ENCODE data around the gene DNAJB14.

DNA sequence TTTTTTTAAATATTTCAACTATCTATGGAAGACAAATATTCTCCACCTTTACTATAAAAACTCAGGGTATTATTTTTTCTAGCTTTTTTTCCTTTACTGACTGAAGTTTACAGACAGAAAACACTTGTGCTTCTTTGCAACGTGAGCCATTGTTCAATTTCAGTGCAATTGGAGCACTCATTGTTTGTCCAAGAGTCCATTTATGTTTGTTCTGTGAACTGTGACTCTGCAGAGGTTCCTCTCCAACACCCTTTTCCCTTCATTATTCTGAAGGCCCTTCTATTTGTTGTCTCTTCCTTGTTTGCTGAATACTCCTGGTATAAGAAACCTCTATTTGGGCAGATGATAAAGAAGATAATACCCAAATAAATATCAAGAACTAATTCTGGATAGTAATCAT is 92.4 kb downstream of the DNAJB14 start:
- TF ChIP-seq EZH2phosphoT487 (IDR thresholded peaks at IDR 0.05; ENCODE audit: borderline replicate concordance, low read length): no peak
- TF ChIP-seq, protein P1, sequence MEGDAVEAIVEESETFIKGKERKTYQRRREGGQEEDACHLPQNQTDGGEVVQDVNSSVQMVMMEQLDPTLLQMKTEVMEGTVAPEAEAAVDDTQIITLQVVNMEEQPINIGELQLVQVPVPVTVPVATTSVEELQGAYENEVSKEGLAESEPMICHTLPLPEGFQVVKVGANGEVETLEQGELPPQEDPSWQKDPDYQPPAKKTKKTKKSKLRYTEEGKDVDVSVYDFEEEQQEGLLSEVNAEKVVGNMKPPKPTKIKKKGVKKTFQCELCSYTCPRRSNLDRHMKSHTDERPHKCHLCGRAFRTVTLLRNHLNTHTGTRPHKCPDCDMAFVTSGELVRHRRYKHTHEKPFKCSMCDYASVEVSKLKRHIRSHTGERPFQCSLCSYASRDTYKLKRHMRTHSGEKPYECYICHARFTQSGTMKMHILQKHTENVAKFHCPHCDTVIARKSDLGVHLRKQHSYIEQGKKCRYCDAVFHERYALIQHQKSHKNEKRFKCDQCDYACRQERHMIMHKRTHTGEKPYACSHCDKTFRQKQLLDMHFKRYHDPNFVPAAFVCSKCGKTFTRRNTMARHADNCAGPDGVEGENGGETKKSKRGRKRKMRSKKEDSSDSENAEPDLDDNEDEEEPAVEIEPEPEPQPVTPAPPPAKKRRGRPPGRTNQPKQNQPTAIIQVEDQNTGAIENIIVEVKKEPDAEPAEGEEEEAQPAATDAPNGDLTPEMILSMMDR (conservative IDR thresholded peaks at IDR 0.05; ENCODE audit: low read depth, low read length): no peak
